Amniotic stem cell (primary cell): Measurements from ENCODE around the gene CTDNEP1.
A peak's percentile ranks its signal among the peaks of the same experiment; 100 is the strongest.

Experiments used
- DNase-seq: peaks from one replicate; lab custom pipeline; 2025; lab: John Stamatoyannopoulos, UW

Gene CTDNEP1

DNA sequence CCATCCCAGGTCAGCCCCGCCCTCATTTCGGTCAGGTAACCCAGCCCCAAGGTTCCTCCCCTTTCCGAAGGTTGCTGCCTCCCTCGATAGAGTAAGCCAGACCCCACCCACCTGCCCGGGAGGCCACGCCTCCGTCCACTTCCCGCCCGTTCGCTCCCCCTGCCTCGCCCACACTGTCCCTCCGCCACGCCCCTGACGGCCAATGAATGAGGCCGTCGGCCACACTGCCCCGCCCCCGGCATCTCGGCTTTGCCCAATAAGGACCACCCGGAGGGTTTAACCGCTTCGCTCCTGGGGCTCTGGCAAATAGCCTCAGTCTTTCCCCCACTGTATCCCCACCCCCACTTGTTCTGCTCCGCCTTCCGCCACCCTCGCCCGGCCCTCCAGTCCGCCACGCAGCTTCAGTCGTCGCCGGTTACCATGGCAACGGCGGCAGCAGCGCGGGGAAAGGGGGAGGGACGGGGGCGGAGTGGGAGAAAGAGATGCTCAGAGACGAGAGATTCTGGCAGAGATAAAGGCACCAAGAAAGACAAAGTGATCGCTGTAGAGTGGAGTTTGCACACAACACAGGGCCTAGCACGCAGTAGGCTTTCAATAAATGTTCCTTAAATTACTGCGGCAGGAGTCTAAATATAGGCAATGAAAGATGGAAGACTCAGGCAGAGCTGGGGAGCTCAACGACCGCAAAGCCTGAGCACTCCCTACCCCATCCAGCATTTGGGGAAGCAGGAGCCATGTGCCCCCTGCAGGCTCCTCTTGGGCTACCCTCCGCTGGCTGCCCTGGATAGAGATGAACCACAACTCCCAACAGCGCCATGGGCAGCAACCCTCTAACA is 37.0 kb downstream of the CTDNEP1 start:
- peak; percentile 87 for DNase-seq

GRCh38 chr17:7213895-7214299 is 37.6 kb downstream of the CTDNEP1 start:
- no peak for DNase-seq

DNA sequence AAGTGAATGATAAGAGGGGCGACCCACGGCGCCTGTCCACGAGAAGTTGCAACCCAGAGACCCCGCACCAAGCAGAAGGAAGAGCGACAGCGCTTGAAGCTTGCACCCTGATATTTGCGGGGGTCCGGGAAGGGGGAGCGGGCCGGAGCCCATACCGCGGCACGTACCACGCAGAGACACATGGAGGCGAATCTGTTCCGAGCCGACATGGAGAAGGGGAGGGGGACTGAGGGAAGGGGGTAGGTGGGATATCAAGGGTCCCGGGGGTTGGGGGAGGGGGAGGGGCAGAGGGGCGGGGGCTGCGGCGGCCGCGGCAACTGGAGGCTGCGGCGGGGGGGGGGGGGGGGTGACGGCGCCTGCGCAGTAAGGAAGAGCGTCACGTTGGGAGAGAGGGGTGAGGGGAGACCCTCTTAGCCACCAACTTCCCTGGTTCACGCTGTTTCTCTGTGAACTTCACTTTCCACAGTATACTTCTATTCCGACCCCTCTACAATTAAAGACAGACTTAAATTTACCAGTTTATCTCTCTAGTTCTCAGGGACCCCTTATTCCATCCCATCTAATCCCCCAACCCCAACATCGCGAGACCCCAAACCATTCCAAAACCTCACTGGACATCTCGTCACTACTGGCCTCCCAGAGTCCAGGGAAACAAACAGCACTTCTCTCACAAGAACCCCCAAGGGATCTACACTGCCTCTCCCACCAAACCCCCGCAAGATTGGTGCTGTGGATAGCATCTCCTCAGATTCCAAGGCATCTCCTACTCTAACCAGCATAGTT is 39.9 kb downstream of the CTDNEP1 start:
- DNase-seq = no peak

DNA sequence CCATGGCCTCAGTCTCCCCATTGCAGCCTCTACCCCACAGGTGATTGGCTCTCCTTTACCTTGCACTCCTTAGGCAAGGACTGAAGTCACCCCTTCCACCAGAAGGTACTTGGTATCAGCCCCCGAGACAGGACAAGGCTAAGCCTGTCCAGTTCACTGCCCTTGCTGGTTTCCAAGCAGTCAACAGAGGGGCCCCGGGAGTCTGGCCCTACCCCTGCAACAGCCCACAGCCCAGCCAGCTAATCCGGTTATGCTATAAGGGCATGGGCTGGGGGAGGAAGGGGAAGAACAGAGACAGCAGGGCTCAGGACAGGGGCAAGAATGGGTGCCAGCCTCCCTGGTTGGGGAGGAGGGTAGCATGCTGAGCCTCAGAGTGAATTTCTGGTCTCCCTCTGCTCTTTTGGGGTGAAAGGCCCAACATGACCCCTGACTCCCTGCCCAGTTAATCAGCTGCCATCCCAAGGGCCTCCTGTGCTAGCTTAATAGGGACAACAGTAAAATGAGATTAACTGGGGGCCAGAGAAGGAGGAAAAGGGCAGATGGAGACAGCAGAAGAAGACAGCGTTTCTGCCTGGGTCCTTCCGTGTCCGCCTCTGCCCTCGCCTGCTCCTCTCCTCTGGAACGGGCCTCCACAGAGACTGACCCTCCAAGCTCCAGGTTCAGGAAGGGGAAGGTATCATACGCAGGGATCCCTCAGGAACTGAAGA is 42.6 kb downstream of the CTDNEP1 start:
- DNase-seq = no peak

- no peak for DNase-seq
Measured at GRCh38 chr17:7208027-7208571, 43.4 kb downstream of the CTDNEP1 start.

GRCh38 chr17:7207120-7208001 is 44.2 kb downstream of the CTDNEP1 start:
- DNase-seq = no peak

DNA sequence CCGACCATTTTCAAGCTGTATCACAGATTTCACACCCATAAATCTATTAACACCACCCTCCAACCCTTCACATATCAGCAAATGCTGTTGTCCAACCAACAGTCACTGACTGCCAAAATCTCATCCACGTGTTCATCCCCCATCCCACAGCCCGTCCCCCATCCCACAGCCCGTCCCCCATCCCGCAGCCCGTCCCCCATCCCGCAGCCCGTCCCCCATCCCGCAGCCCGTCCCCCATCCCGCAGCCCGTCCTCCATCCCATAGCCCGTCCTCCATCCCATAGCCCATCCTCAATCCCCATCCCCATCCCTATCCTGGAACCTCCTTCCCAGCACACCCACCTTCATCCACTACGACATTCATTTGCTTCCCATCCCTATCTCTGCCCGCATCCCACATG is 46.0 kb downstream of the CTDNEP1 start:
- no peak for DNase-seq

GRCh38 chr17:7204828-7205461 is 46.6 kb downstream of the CTDNEP1 start:
- no peak for DNase-seq

DNA sequence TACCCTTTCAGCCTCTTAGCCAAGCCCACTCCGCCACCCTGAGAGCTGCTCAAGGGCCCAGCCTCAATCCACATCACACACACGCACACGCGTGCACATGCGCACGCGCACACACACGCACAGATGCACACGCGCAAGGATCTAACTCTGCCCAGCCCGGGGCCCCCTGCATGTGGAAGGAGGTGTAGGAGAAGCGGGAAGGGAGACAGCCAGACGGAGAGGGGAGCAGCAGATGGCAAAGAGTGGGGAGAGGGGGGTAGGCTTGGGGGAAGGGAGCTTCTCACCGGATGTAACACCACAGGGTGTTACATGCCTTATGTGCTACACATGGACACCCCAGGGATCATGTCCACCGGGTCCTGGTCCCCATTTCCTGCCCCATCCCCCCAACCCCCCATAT is 47.2 kb downstream of the CTDNEP1 start:
- DNase-seq = no peak

DNA sequence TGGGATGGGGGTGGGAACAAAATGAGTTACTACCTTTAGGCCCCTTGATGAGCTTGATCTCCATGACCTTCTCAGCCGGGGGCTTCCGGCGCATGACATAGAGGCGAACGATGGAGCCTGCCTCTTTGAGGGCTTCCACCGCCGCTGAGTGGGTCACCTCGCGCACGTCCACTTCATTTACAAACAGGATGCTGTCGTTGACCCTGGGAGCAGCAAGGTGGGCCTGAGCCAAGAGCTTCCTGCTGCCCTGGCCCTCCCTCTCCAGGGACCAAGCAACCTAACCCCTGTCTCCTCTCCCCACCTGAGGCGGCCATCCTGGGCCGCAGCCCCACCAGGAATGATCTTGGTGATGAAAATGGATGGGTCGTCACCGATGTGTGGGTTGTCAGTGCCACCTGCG is 48.1 kb downstream of the CTDNEP1 start:
- DNase-seq = no peak

DNA sequence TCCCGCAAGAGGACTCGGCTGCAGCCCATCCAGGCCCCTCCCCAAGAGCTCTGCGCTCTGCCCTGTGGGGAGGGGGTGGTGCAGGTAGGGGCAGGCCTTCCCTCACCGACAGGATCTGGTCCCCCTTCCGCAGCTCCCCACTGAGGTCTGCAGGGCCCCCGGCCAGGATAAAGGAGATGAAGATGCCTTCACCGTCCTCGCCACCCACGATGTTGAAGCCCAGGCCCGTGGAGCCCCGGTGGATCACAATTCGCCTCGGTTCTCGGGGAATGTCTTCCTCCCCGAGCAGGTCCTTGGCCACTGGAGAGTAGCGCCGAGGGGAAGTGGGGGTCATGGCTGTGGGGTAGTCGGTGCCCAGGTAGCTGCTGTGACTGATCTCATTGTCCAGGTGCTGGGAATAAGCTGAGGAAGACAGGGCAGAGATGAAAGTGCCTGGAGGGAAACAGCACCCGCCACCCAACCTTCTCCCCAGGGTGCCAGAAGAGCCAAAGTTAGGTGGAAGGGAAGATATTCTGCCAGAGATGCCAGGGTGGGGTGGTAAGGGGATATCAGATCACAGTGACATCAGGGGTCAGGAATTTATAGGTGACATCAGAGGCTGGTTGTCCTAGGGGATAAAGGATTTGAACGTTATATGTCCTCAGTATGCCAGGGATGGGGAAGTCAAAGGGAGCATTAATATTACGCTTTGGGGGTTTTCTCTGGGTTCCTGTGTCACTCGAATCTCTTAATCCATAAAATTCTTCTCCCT is 54.7 kb downstream of the CTDNEP1 start:
- no peak for DNase-seq

DNA sequence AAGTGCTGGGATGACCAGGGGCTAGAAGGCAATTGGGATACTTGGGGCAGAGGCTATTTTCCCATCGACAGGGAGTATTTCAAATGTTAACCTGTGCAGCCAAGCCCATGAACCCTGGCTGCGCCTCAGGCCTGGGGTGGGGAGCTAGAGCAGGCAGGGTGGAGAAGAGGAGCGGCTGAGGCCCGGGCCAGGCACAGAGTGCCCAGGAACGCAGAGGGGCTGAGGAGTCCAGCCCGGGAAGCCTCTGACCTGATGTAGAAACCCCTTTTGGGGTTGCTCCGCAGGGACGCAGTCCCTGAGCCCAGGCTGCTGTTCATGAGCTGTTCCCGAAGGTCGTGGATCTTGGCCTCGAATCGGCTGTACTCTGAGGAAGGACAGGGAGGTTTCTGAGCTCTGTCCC is 55.6 kb downstream of the CTDNEP1 start:
- DNase-seq = no peak
